NCI-H187 treated with DMSO at 0.1 percent for 48 hours (cell line): ENCODE measurements around the gene KLC4.

ENCODE experiments used
- DNase-seq: peaks from one replicate; lab custom pipeline; 2025; lab: John Stamatoyannopoulos, UW

Gene KLC4

DNA sequence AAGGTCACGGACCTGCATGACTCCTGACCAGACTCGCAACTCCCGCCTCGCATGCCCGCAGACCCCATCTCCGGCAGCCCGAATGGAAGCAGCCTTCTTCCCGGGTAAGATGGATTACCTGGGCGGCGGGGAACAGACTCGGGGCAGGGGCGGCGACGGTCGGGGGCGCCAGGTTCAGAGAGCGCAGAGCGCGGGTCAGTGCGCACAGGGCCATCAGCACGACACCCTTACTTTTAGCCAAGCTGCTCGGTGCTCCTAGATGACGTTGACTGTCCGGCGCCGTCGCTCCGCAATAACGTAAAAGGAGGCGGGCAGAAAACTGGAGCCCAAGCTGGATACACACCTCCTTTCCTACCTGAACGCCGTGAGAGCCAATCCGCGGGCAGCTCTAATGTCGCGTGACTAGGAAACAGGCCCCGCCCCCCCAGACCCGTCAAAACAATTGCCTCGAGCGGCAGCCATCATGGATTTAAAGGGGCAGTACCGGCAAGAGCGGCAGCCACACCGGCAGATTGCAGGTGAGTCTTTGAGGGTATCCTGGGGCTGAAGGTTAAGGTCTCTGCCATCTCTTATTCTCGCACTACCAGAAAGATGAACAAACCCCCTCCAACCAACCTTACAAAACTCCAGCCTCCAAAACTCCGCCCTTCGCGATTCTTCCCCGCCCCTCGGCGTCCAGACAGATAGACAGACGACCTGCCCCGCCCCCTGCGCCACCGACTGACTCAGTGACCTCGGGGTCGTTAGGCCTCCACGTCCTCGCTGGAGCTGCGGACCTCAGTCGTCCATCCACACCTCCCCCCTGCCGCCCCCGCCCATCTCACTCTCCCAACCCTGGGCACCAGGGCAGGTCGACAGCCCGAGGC lies at the start of gene KLC4, which contains the start of gene MRPL2:
KLC4 (plus strand) TSS at position 464 of the 866 bp plus-strand sequence. CDS start 1,705 bp downstream, outside the sequence.
MRPL2 (minus strand) TSS at position 267 of the 866 bp plus-strand sequence; CDS start at position 214, 53 bp downstream.
- peak; percentile 89 for DNase-seq

DNA sequence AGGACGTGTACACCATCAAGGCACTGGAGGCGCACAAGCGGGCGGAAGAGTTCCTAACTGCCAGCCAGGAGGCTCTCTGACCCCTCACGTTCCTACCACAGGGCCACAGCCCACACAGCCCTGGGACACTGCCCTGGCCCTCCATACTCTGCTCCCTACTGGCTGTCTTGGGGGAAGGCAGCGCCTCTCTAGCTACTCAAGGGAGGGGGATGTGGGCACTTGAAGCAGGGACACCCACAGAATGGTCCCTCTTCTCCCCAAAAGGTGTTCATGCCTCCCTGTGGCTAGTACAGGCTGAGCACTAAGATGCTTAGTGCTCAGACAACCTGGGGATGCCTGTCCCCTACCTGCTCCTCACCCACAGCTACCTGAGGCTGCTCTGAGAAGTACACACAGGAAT lies 48.2 kb upstream of the KLC4 start:
- no peak for DNase-seq

DNA sequence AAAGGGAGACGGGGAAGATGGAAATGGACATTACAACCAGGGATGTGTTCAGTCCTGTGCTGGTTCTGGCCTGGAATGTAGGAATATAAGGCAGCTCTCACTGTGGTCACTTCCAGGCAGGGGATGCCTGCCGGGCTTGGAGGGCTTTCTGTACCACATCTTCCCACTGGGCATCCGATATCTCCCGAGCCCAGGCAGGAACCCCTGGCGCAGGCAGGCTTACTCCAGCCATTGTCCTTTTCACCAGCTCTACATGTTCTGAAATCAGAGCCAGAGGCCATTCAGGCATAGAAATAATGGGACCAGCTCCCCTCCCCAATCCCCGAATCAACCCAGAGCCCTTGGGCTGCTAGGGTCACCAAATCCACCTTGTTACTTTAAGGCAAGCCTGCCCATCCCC lies 47.1 kb upstream of the KLC4 start:
- no peak for DNase-seq

DNA sequence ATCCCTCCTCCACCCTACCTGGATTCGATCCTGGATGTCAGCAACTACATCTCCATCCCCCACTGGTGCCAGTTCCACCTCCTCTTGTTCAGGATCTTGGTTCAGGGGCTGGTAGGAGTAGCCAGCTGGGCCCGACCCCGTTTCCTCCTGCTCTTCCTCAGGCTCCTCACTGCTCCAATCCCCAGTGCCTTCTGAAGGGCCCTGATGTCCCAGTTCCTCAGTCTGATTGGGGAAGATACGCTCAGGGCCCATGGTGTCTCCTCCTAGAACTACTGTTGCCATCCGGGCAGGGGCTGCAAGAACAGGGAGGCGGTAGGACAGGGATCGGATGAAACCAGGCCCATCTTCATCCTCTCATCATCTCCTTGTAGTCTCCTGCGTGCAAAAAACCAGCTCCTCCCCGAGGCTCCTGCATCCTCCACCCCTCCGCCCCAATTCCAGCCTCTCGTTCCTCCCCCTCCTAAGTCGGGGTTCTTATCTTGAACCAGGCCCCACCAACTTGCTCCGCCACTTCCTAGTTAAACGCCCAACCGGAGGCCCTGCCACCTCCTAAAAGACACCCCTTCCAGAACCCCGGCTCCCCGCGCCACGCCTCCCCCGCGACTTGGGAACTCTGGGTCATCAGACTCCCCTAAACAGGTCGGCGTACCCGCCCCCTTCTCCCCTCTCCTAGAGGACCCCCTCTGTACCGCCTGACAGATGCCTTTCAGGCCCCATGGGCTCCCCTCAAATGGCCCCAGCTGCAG lies 46.2 kb upstream of the KLC4 start:
- DNase-seq, result no peak

DNA sequence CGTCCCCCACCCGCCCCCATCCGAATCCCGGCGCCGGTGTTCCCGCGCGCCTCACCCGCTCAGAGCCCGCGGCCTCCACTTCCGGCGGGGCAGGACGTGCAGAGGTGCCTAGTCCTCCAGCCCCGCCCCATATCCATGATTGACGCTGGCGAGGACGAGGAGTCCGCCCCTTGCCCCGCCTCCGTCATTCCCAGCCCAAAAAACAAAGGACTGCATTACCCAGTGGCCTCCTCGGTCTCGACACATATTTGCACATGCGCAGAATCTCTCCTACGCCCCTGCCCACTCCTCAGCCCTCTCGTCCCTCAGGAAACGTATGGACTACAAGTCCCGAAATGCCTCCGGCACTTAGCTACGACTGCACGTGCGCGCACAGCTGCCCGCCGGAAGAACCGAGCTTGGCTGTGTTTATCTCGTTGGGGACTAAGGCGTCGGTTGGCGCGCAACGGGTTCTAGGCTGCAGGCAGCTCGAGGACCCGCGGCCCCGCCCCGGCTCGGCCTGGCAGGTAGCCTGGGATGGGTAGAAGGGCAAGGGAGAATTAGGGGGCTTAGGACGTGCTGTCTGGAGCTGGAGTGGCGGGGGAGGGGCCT lies 45.5 kb upstream of the KLC4 start, which contains the start of the genes KLHDC3 and MEA1:
KLHDC3 (plus strand) TSS at position 407 of the 591 bp plus-strand sequence. CDS start 2,944 bp downstream, outside the sequence.
MEA1 (minus strand) TSS at position 104 of the 591 bp plus-strand sequence. CDS start 133 bp downstream, outside the sequence.
- peak; percentile 99 for DNase-seq

DNA sequence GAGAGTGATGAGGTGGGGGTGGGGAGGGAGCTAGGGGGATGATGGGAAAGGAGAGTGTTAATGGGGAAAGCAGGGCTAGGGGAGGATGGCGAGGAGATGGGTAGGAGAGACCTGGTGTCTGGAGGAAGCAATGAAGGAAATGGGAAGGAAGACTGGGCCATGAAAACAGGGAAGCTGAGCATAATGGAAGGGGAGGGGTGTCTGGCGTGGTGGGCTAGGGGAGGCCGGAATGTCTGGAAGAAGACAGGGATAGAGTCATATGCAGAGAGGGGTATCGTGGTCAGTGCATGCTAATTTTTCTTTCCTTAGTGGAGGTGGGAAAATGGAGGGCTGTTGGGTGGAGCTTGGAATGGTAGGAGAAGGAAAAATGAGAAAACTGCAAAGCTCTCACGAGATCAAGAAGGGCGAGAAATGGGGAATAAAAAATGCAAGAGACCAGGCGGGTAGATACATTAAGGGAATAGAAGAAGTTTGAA lies 45.0 kb upstream of the KLC4 start:
- no peak for DNase-seq

DNA sequence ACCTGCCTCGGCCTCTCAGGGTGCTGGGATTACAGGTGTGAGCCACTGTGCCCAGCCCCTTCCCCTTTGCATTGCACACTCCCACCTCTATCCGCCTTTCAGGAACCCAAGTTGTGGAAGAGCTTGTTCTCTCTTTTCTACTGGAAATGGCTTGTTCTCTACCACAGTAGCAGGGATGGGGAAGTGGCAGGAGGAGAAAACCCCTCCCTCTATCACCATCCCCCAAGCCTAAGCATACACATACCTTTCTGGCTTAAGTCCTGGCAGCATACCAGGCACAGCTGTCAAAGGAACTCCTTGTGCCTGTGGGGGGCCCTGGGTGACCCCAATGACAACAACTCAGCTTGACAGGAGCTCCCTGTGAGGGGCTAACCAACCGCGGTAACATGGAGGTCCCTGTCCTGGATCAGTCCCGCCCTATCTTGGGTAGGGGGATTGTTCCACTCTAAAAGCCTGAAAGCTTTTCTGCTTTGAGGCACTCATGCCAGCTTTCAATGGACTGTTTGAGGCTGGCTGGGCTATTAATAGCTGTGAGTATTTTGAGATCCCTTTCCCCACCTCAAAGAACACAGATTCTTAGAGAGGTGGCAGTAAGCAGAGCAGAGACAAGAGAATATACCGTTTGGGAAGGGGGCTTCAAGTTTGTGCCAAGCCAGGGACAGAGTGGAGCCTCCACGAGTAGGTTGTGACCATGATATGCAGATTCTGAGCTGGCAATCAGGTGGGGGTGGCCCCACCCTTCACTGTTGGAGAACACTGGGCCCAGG lies 43.1 kb upstream of the KLC4 start:
- DNase-seq, result no peak

DNA sequence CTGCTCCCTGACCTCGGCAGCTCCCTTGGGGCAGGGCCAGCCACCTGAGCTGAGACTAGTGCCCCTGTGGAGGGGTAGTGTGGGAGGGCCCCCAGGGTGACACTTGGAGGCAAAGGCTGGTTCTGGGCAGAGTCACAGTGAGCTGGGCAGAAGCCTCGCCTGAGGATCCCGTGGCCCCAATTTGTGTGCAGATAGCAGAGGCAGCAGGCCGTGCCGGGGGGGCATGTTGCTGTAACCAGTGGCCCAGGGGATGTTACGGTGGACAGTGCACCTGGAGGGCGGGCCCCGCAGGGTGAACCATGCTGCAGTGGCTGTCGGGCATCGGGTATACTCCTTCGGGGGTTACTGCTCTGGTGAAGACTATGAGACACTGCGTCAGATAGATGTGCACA lies 42.5 kb upstream of the KLC4 start:
- no peak for DNase-seq

DNA sequence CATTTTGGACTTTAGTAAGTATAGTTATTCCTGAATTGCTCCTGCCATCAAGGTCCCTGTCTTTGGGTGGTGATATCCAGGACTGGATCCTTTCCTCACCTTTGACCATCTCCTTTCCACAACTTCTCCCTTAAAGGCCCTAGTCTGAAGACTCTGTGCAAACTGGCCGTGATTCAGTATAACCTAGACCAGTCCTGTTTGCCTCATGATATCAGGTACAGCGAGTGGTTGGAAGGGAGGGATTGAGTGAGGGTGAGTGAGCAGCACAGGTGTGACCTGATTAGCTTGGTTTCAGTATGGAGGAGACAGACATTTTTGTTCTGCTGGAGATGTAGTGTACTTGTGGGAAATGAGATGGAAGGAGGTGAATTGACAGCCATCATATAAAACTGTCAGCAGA lies 40.3 kb upstream of the KLC4 start:
- DNase-seq, result no peak

DNA sequence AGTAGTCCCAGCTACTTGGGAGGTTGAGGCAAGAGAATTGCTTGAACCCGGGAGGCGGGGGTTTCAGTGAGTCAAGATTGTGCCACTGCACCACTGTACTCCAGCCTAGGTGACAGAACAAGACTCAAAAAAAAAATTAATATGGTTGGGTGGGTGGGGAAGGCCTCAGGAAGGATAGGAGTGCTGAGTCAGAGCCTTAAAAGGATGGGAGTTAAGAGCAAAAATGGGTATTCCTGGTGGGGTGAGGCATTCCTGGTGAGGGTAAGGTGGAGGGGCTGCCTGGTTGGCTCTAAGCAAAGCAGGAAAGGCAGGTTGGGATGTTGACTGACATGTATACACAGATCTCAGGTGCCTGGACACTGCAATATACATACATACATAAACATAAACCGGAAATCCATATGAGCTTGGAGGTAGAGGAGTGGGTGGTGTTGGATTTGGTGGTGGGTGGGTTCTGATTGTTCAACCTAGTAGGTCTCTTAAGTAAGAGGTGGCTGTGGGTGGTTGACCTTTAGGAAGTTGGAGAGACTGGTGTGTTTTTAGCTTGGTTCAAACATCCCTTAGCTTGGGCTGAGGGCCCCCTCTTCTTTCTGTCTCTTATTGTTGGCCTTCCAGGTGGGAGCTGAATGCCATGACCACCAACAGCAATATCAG lies 39.3 kb upstream of the KLC4 start:
- no peak for DNase-seq

DNA sequence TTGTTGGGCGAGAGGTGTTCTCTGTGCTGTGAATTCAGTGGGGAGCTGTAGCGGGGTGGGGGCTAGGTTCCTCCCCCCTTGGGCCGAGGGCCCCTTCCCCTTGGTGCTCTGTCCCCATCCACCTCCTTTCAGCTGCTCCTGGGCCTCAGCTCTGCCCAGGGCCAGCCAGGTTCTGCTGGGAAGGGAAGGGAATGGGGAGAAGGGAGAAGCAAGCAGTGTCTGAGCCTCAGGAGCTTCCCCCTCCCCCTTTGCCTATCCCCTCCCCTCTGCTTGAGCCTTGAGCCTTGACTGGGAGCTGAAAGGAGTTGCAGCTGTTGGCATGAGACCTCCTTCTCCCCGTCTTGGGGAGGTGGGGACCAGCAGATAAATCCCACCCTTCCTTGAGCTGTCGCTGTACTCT lies 38.6 kb upstream of the KLC4 start:
- DNase-seq, result no peak

DNA sequence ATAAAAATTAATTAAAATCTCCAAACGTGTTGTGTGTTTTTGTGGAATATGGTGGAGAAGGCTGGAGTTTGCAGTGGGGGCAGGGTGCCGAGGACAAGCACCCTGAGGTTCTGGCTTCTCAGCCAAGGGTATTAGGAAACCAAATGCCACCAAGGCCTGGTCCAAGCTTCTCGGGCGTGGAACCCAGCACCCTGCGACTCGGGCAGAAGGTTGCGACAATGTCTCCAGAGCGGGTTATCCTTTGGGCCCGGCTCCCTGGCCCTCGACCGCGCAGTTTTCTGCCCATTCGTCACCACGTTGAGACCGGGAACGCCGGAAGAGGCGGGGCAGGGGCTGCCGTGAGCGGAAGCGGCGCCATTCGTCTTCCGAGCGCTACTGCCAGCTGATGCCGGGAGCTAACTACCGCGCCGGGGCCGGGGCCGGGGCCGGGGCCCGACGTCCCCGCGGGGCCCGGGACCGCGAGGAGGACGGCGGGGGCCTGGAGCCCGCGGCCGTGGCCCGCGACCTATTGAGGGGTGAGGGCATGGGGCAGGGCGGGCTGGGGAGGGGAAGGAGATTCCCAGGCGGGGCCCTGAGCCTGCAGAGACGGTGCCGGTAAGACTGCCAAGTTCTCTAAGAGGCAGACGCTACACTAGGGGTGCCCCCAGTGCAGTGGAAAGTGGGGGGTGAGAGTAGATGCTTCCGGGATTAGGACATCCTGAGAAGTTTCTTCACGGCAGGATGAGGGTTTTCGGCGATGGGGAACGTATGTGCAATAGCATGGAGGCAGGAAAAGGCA lies 38.0 kb upstream of the KLC4 start, which contains the start of gene RRP36:
RRP36 (plus strand) TSS at position 354 of the 778 bp plus-strand sequence; CDS start at position 386, 32 bp downstream.
- DNase-seq, result no peak

DNA sequence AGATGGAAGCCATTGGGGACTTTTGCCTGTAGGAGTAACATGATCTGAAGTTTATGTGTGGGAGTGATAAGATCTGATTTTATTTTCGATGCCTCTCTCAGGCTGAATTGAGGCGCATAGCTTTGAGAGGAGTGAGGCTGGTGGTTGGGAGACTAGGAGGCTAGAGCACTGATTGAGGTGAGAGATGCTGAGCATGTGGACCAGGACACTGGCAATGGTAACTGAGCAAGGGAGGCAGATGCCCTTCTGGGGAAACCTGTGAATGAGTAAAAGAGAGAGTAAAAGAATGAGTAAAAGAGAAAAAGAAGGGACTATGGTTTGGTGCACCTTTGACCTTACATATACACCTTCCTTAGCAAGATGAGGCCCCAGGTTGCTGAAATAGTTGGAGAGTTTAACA lies 35.0 kb upstream of the KLC4 start:
- DNase-seq, result no peak

DNA sequence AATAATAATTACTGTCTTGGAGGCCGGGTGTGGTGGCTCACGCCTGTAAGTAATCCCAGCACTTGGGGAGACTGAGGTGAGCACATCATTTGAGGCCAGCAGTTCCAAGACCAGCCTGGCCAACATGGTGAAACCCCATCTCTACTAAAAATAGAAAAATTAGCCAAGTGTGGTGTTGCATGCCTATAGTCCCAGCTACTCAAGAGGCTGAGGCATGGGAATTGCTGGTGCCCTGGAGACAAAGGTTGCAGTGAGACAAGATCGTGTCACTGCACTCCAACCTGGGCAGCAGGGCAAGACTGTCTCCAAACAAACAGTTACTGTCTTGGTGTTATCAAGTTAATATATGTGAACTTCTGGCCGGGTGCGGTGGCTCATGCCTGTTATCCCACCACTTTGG lies 33.1 kb upstream of the KLC4 start:
- DNase-seq, result no peak

DNA sequence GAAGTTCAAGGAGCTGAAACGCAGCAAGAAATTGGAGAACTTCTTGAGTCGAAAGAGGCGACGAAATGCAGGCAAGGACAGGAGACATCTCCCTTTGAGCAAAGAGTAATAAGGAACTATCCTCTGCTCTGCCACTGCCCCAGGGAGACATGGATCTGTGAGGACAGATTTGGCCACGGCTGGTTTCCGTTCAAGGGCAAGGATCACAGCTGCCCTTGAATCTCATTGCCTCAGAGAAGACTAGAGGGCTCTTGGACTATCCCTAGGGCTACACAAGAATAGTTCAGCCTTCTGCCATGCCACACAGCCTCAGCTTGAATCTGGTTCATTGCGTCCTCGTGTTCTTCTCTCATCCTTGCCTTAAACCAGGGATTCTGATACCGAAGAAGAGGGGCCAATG lies 30.3 kb upstream of the KLC4 start:
- no peak for DNase-seq

DNA sequence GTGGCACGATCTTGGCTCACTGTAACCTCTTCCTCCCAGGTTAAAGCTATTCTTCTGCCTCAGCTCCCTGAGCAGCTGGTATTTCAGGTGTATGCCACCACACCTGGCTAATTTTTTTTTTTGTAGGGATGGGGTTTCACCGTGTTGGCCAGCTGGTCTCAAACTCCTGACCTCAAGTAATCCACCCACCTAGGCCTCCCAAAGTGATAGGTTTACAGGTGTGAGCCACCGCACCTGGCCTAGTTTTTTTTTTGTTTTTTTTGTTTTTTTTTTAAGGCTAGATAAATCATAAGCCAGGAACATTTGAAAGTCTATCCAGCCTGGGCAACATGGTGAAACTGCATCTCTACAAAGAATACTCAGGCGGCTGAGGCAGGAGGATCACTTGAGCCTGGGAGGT lies 27.1 kb upstream of the KLC4 start:
- DNase-seq, result no peak

DNA sequence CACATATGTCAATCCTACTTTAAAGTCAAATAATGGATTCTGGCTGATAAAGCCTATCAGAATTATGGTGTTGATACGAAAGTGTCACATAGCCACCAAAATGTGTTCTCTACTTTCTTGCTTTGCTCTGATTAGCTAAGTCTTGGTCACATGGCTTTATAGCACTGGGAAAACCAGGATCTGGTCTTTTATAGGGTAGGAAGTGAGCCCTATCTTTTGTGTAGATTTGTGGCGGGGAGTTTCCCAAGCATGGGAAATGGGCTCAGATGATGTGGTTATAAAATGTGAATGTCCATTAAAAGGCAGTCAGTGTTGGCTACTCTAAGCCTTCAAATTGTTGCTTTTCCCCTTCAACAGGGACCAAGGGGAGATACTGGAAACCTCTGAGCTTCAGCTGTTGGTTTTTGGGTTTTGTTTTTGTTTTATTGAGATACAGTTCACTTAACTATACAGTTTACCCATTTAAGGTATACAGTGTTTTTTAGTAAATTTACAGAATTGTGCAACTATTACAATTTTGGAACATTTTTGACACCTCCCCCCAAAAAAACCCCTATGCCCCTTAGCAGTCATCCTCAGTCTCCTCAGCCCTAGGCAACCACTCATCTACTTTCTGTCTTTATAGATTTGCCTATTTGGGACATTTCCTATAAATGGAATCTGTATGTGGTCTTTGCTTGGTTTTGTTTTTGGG lies 25.8 kb upstream of the KLC4 start:
- no peak for DNase-seq

DNA sequence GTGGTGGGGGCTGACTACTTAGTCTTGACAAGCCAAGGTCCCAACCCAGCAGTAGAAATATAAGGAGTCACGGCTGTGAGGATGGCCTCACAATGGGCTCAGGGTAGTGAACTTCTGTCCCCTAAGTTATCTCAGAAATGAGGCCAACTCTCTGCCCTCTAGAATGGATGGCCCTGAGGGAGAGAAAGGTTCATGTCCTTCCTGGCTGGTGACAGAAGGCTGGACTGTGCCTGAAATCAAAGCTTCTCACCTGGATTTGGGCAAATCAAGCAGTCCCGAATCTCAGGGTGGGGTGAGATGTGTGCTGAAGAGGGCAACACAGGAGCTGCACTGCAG lies 25.3 kb upstream of the KLC4 start:
- no peak for DNase-seq

DNA sequence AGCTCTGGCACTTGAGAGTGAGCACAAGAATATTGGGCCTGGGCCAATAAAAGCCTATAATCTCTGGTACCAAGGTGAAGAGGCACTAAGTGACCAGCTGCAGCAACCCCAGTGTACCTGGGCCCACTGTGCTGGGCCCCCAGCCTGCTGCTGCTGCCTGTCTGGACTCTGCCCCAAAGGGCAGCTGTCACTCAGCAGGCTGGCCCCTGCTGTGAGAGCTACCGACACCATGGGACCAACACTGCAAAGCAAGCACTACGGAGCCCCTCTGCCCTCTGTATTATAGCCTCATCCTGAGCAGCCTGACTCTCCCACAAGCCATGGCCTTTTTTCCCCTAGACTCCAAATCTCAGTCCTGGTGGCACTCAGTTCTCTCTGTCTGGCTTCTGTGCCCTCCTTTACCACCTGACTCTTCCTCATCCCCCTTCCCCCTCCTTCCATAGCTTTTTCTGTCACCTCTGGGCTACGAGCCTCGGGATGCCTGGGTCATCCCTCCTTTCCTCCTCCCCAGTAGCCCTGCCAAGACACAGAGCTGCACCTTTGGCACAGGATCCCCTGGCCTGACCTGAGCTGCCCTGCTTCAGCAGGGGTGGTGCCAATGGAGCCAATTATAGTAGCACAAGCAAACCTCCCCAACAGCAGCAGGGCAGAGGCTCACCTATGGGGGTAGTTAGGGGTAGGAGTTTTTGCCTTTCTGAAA lies 23.8 kb upstream of the KLC4 start:
- DNase-seq, result no peak
